GM21528 (cell line): ENCODE measurements around the gene CCDC148.
"Not testable (repeated sequence)": the region's sequence is repeated elsewhere in the genome, so short reads cannot be mapped to it uniquely, and the experiment has no call there.

ENCODE experiments used
- ATAC-seq: cut with Tn5 transposase; IDR thresholded peaks from one replicate; pipeline ENCODE4 v1.9.1; 2021; ENCODE audit warnings: mild to moderate bottlenecking, moderate library complexity; ENCODE audit not compliant: unreplicated experiment, low FRiP score

Gene CCDC148

GRCh38 chr2:158380746-158381145 lies 75.8 kb downstream of the CCDC148 start:
- ATAC-seq, result no peak

- ATAC-seq, result no peak
These were observed 77.6 kb downstream of the CCDC148 start for GRCh38 chr2:158378926-158379325.

- ATAC-seq, result no peak
These were observed 90.2 kb downstream of the CCDC148 start for GRCh38 chr2:158366342-158366741.

GRCh38 chr2:158359846-158360245 lies 96.7 kb downstream of the CCDC148 start:
- ATAC-seq, result no peak

- no peak for ATAC-seq
These were observed 98.9 kb downstream of the CCDC148 start for GRCh38 chr2:158357699-158358098.

GRCh38 chr2:158357122-158357521 lies 99.4 kb downstream of the CCDC148 start:
- ATAC-seq, result no peak

GRCh38 chr2:158351466-158351816 lies 105.1 kb downstream of the CCDC148 start:
- not testable (repeated sequence) for ATAC-seq

GRCh38 chr2:158350751-158351465 lies 105.6 kb downstream of the CCDC148 start:
- not testable (repeated sequence) for ATAC-seq

- ATAC-seq, result no peak
These were observed 110.5 kb downstream of the CCDC148 start for GRCh38 chr2:158346032-158346431.

- ATAC-seq, result no peak
These were observed 117.0 kb downstream of the CCDC148 start for GRCh38 chr2:158339513-158339912.

- no peak for ATAC-seq
These were observed 119.5 kb downstream of the CCDC148 start for GRCh38 chr2:158337018-158337417.

- not testable (repeated sequence) for ATAC-seq
These were observed 124.8 kb downstream of the CCDC148 start for GRCh38 chr2:158331799-158332198.

- ATAC-seq, result no peak
These were observed 130.7 kb downstream of the CCDC148 start for GRCh38 chr2:158325782-158326340.

- no peak for ATAC-seq
These were observed 131.3 kb downstream of the CCDC148 start for GRCh38 chr2:158325031-158325781.

- no peak for ATAC-seq
These were observed 133.2 kb downstream of the CCDC148 start for GRCh38 chr2:158323381-158323780.

GRCh38 chr2:158321264-158321663 lies 135.3 kb downstream of the CCDC148 start:
- ATAC-seq, result no peak

- ATAC-seq, result no peak
These were observed 137.3 kb downstream of the CCDC148 start for GRCh38 chr2:158319269-158319668.

- ATAC-seq, result no peak
These were observed 138.9 kb downstream of the CCDC148 start for GRCh38 chr2:158317642-158318041.

- ATAC-seq, result no peak
These were observed 140.6 kb downstream of the CCDC148 start for GRCh38 chr2:158315803-158316414.

- ATAC-seq, result no peak
These were observed 141.6 kb downstream of the CCDC148 start for GRCh38 chr2:158315000-158315399.

- no peak for ATAC-seq
These were observed 142.8 kb downstream of the CCDC148 start for GRCh38 chr2:158313734-158314133.
